HepG2 (cell line): Measurements from ENCODE around the gene TBC1D4. TPM values are rescaled to one million over a fixed set of nuclear protein-coding genes. Genes with fewer than 3 reads are reported as not detected.
A peak's percentile ranks its signal among the peaks of the same experiment; 100 is the strongest.

Experiments used
- GABPB1 ChIP-seq: IDR thresholded peaks from 2 replicates; pipeline ENCODE4 v1.6.1; 2016; ENCODE audit warnings: mild to moderate bottlenecking, missing genetic modification reagents, moderate library complexity, missing compliant biosample characterization
- GATAD2A ChIP-seq: IDR thresholded peaks from 2 replicates; pipeline ENCODE4 v1.6.1; 2016
- KDM5B ChIP-seq: sonication (generic); formaldehyde crosslinking; IDR thresholded peaks from 2 replicates; pipeline ENCODE4 v1.4.0; 2020; ENCODE audit warnings: missing genetic modification reagents, mild to moderate bottlenecking, borderline replicate concordance
- NR2F2 ChIP-seq: IDR thresholded peaks from 2 replicates; pipeline ENCODE4 v1.6.1; 2012; ENCODE audit warnings: low read depth, inconsistent platforms, borderline replicate concordance
- ZFY ChIP-seq: sonication (generic); formaldehyde crosslinking; IDR thresholded peaks from 2 replicates; pipeline ENCODE4 v1.4.0; 2020; ENCODE audit warnings: missing genetic modification reagents
- ZKSCAN5 ChIP-seq: sonication (generic); formaldehyde crosslinking; IDR thresholded peaks from 2 replicates; pipeline ENCODE4 v1.5.1; 2020; ENCODE audit warnings: mild to moderate bottlenecking, missing genetic modification reagents
- ZNF264 ChIP-seq: sonication (generic); formaldehyde crosslinking; IDR thresholded peaks from 2 replicates; pipeline ENCODE4 v1.4.0; 2020; ENCODE audit warnings: missing genetic modification reagents
- ZNF484 ChIP-seq: sonication (generic); formaldehyde crosslinking; IDR thresholded peaks from 2 replicates; pipeline ENCODE4 v1.5.1; 2020; ENCODE audit warnings: mild to moderate bottlenecking, low read depth, missing genetic modification reagents, borderline replicate concordance
- polyA plus RNA-seq, 8 experiments: library from polyadenylated mRNA; depleted of rRNA in 3 of 8; stranded (reverse) in 7 of 8; unstranded in 1 of 8; fragments of >200 nt; fragmentation: Illumina TruSeq in 4 of 8; extraction: Trizol in 4 of 8; gene quantifications; 2 replicates each; pipeline versions ENCODE4 v1.2.1 to v1.2.3, GENCODE V29; 2011 to 2016; ENCODE audit warnings: low read depth in 4 of 8, missing spikeins in 1 of 8, mixed read lengths in 1 of 8; ENCODE audit not compliant: insufficient read depth in 1 of 8
- total RNA-seq, 5 experiments: library from RNA; depleted of rRNA; stranded (reverse); fragments of >200 nt; fragmentation: Illumina TruSeq; extraction: Trizol; gene quantifications; 2 replicates each; pipeline ENCODE4 v1.2.3, GENCODE V29; 2016; ENCODE audit warnings: low read depth in 1 of 5
- TF ChIP-seq, protein P1 (sequence below): sonication (generic); formaldehyde crosslinking; IDR thresholded peaks from 2 replicates; pipeline ENCODE4 v1.9.0; 2022; ENCODE audit warnings: low read depth, missing genetic modification reagents
- TF ChIP-seq, protein P2 (sequence below): sonication (generic); formaldehyde crosslinking; IDR thresholded peaks from 2 replicates; pipeline ENCODE4 v1.5.0; 2020; ENCODE audit warnings: mild to moderate bottlenecking, missing genetic modification reagents
- TF ChIP-seq, protein P3 (sequence below): sonication (generic); formaldehyde crosslinking; IDR thresholded peaks from 2 replicates; pipeline ENCODE4 v1.4.0; 2020; ENCODE audit warnings: missing genetic modification reagents
- TF ChIP-seq, protein P4 (sequence below): sonication (generic); formaldehyde crosslinking; IDR thresholded peaks from 2 replicates; pipeline ENCODE4 v1.4.0; 2020; ENCODE audit warnings: missing genetic modification reagents, mild to moderate bottlenecking, borderline replicate concordance
- TF ChIP-seq, protein P5 (sequence below): sonication (generic); formaldehyde crosslinking; IDR thresholded peaks from 2 replicates; pipeline ENCODE4 v1.5.0; 2020; ENCODE audit warnings: missing genetic modification reagents, mild to moderate bottlenecking, borderline replicate concordance
- TF ChIP-seq, protein P6 (sequence below): sonication (generic); formaldehyde crosslinking; IDR thresholded peaks from 2 replicates; pipeline ENCODE4 v1.4.0; 2020; ENCODE audit warnings: missing genetic modification reagents, low read depth, mild to moderate bottlenecking, borderline replicate concordance

The TBC1D4 gene
- total and polyA plus RNA-seq, 2 of the 13 experiments (the other 11 are each of a cell fraction or from before 2014, with no cell fraction given) = 35.9 to 64.4 TPM

DNA sequence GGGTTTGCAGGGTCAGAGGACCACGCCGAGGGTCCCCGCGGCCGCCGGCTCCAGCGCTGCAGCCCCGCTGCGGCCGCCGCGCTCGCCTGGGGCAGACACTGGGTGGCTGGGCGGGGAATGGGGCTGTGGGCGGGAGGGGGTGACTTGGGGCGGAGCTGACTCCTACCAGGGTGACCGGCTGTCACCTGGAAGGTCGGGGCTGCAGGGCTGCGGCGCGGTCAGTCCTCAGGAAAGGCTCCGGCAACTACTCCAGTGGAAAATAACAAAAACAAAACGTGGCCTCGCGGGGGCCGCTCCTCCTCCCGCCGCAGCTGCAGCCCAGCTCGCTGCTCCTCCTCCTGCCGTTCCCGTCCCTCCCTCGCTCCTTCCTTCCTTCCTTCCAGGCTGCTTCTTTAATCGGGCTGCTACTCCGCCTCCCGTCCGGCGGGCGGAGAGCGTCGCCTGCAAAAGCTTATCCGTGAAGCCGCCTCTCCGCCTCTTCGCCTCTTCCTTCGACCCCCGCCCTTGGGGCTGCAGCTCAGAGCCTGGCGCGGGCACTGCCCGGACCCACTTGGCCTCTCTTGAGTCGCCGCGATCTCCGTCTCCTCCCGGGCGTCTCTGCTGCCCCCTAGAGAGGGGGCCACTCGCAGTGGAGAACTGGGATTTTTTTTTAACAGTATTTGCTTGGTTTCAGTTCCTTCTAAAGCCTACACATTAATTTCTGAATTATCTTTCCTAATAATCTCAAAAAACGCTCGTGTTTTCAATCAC, at the start of gene TBC1D4 (continued):
- TF ChIP-seq, protein P1, sequence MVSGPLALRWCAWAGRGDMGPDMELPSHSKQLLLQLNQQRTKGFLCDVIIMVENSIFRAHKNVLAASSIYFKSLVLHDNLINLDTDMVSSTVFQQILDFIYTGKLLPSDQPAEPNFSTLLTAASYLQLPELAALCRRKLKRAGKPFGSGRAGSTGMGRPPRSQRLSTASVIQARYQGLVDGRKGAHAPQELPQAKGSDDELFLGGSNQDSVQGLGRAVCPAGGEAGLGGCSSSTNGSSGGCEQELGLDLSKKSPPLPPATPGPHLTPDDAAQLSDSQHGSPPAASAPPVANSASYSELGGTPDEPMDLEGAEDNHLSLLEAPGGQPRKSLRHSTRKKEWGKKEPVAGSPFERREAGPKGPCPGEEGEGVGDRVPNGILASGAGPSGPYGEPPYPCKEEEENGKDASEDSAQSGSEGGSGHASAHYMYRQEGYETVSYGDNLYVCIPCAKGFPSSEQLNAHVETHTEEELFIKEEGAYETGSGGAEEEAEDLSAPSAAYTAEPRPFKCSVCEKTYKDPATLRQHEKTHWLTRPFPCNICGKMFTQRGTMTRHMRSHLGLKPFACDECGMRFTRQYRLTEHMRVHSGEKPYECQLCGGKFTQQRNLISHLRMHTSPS (CRISPR knock-in tag) = peak; percentile 86
- TF ChIP-seq ZFY (peak; percentile 55; the same call in 1 of the 2 replicates), ZNF484 (CRISPR knock-in tag) (no peak), GATAD2A (CRISPR knock-in tag) (peak; percentile 85), NR2F2 (0 out of 2 replicates have a peak, but pooled peaks have one; percentile 11), ZNF264 (CRISPR knock-in tag) (0 out of 2 replicates have a peak, but pooled peaks have one; percentile 11), KDM5B (CRISPR knock-in tag) (peak; percentile 42; the same call in 1 of the 2 replicates), ZKSCAN5 (CRISPR knock-in tag) (no peak), GABPB1 (CRISPR knock-in tag) (peak; percentile 68; the same call in 1 of the 2 replicates)
- TF ChIP-seq, protein P2, sequence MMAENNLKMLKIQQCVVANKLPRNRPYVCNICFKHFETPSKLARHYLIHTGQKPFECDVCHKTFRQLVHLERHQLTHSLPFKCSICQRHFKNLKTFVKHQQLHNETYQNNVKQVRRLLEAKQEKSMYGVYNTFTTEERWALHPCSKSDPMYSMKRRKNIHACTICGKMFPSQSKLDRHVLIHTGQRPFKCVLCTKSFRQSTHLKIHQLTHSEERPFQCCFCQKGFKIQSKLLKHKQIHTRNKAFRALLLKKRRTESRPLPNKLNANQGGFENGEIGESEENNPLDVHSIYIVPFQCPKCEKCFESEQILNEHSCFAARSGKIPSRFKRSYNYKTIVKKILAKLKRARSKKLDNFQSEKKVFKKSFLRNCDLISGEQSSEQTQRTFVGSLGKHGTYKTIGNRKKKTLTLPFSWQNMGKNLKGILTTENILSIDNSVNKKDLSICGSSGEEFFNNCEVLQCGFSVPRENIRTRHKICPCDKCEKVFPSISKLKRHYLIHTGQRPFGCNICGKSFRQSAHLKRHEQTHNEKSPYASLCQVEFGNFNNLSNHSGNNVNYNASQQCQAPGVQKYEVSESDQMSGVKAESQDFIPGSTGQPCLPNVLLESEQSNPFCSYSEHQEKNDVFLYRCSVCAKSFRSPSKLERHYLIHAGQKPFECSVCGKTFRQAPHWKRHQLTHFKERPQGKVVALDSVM (CRISPR knock-in tag) = no peak
- TF ChIP-seq, protein P3, sequence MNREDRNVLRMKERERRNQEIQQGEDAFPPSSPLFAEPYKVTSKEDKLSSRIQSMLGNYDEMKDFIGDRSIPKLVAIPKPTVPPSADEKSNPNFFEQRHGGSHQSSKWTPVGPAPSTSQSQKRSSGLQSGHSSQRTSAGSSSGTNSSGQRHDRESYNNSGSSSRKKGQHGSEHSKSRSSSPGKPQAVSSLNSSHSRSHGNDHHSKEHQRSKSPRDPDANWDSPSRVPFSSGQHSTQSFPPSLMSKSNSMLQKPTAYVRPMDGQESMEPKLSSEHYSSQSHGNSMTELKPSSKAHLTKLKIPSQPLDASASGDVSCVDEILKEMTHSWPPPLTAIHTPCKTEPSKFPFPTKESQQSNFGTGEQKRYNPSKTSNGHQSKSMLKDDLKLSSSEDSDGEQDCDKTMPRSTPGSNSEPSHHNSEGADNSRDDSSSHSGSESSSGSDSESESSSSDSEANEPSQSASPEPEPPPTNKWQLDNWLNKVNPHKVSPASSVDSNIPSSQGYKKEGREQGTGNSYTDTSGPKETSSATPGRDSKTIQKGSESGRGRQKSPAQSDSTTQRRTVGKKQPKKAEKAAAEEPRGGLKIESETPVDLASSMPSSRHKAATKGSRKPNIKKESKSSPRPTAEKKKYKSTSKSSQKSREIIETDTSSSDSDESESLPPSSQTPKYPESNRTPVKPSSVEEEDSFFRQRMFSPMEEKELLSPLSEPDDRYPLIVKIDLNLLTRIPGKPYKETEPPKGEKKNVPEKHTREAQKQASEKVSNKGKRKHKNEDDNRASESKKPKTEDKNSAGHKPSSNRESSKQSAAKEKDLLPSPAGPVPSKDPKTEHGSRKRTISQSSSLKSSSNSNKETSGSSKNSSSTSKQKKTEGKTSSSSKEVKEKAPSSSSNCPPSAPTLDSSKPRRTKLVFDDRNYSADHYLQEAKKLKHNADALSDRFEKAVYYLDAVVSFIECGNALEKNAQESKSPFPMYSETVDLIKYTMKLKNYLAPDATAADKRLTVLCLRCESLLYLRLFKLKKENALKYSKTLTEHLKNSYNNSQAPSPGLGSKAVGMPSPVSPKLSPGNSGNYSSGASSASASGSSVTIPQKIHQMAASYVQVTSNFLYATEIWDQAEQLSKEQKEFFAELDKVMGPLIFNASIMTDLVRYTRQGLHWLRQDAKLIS = 0 out of 2 replicates have a peak, but pooled peaks have one; percentile 36
- TF ChIP-seq, protein P4, sequence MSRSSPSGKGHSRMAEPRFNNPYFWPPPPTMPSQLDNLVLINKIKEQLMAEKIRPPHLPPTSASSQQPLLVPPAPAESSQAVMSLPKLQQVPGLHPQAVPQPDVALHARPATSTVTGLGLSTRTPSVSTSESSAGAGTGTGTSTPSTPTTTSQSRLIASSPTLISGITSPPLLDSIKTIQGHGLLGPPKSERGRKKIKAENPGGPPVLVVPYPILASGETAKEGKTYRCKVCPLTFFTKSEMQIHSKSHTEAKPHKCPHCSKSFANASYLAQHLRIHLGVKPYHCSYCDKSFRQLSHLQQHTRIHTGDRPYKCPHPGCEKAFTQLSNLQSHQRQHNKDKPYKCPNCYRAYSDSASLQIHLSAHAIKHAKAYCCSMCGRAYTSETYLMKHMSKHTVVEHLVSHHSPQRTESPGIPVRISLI = peak; percentile 84
- TF ChIP-seq, protein P5, sequence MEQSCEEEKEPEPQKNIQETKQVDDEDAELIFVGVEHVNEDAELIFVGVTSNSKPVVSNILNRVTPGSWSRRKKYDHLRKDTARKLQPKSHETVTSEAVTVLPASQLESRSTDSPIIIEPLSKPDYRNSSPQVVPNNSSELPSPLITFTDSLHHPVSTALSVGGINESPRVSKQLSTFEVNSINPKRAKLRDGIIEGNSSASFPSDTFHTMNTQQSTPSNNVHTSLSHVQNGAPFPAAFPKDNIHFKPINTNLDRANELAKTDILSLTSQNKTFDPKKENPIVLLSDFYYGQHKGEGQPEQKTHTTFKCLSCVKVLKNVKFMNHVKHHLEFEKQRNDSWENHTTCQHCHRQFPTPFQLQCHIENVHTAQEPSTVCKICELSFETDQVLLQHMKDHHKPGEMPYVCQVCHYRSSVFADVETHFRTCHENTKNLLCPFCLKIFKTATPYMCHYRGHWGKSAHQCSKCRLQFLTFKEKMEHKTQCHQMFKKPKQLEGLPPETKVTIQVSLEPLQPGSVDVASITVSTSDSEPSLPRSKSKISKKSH (CRISPR knock-in tag) = no peak
- TF ChIP-seq, protein P6, sequence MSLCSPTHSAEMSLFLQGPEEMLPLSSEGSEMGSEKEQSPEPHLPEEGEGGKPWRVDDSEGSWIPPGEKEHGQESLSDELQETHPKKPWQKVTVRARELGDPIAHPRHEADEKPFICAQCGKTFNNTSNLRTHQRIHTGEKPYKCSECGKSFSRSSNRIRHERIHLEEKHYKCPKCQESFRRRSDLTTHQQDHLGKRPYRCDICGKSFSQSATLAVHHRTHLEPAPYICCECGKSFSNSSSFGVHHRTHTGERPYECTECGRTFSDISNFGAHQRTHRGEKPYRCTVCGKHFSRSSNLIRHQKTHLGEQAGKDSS (CRISPR knock-in tag) = no peak
